Measurements from ENCODE around the gene TUB.

The TUB gene

GRCh38 chr11:8066036-8066910, 14.7 kb upstream of the TUB start:
- no peak for TF ChIP-seq POLR2A (IDR thresholded peaks at IDR 0.05; ENCODE audit: extremely low read depth, insufficient read length)
- no peak for TF ChIP-seq MYC (IDR thresholded peaks at IDR 0.05; ENCODE audit: low read depth, low read length)
- TF ChIP-seq MAX (IDR thresholded peaks at IDR 0.05; ENCODE audit: low read depth, low read length) = no peak
- TF ChIP-seq CTCF (IDR thresholded peaks at IDR 0.05; ENCODE audit: low read depth, low read length) = no peak
- H3K4me3 ChIP-seq (ENCODE audit: low read depth, low read length) = no peak overlapping the region
- no peak for DNase-seq (ENCODE audit: low read depth)

GRCh38 chr11:8066911-8067455, 14.0 kb upstream of the TUB start:
- DNase-seq (ENCODE audit: low read depth) = no peak
- no peak for TF ChIP-seq MYC (IDR thresholded peaks at IDR 0.05; ENCODE audit: low read depth, low read length)
- H3K4me3 ChIP-seq (ENCODE audit: low read depth, low read length) = no peak overlapping the region

- H3K4me3 ChIP-seq (ENCODE audit: low read depth, low read length) = no peak overlapping the region
- TF ChIP-seq MYC (IDR thresholded peaks at IDR 0.05; ENCODE audit: low read depth, low read length) (no peak), MAX (IDR thresholded peaks at IDR 0.05; ENCODE audit: low read depth, low read length) (no peak), POLR2A (IDR thresholded peaks at IDR 0.05; ENCODE audit: extremely low read depth, insufficient read length) (no peak), CTCF (IDR thresholded peaks at IDR 0.05; ENCODE audit: low read depth, low read length) (no peak)
- no peak for DNase-seq (ENCODE audit: low read depth)
Measured at GRCh38 chr11:8067567-8067928, 13.5 kb upstream of the TUB start.

- no peak overlapping the region for H3K4me3 ChIP-seq (ENCODE audit: low read depth, low read length)
- TF ChIP-seq POLR2A (IDR thresholded peaks at IDR 0.05; ENCODE audit: extremely low read depth, insufficient read length) (no peak), CTCF (IDR thresholded peaks at IDR 0.05; ENCODE audit: low read depth, low read length) (no peak), MYC (IDR thresholded peaks at IDR 0.05; ENCODE audit: low read depth, low read length) (no peak), MAX (IDR thresholded peaks at IDR 0.05; ENCODE audit: low read depth, low read length) (no peak)
- no peak for DNase-seq (ENCODE audit: low read depth)
Measured at GRCh38 chr11:8067929-8068575, 13.0 kb upstream of the TUB start.

- no peak overlapping the region for H3K4me3 ChIP-seq (ENCODE audit: low read depth, low read length)
- no peak for DNase-seq (ENCODE audit: low read depth)
- TF ChIP-seq POLR2A (IDR thresholded peaks at IDR 0.05; ENCODE audit: extremely low read depth, insufficient read length) (no peak), MYC (IDR thresholded peaks at IDR 0.05; ENCODE audit: low read depth, low read length) (no peak), MAX (IDR thresholded peaks at IDR 0.05; ENCODE audit: low read depth, low read length) (no peak), CTCF (IDR thresholded peaks at IDR 0.05; ENCODE audit: low read depth, low read length) (no peak)
Measured at GRCh38 chr11:8068605-8069221, 12.3 kb upstream of the TUB start.

GRCh38 chr11:8069771-8070170, 11.2 kb upstream of the TUB start:
- TF ChIP-seq POLR2A (IDR thresholded peaks at IDR 0.05; ENCODE audit: extremely low read depth, insufficient read length) (no peak), MAX (IDR thresholded peaks at IDR 0.05; ENCODE audit: low read depth, low read length) (no peak), CTCF (IDR thresholded peaks at IDR 0.05; ENCODE audit: low read depth, low read length) (no peak)

More at GRCh38 chr11:8069771-8070170, 11.2 kb upstream of the TUB start:
- no peak overlapping the region for H3K4me3 ChIP-seq (ENCODE audit: low read depth, low read length)
- no peak for DNase-seq (ENCODE audit: low read depth)
